Endodermal cell (in vitro differentiated cells): ENCODE data around the gene RBFOX1. TPM values are rescaled to one million over a fixed set of nuclear protein-coding genes. Genes with fewer than 3 reads are reported as not detected.

Experiments used
- DNase-seq: peaks from one replicate; pipeline ENCODE4 v3.0.0-alpha.2; 2017
- H3K27ac ChIP-seq: 2 replicates; pipeline ENCODE4 v1.5.1; 2013; ENCODE audit warnings: mild to moderate bottlenecking, low read depth, low read length, moderate library complexity
- H3K27me3 ChIP-seq: 2 replicates; pipeline ENCODE4 v1.6.1; 2013; ENCODE audit warnings: mild to moderate bottlenecking, low read length, moderate library complexity; ENCODE audit not compliant: insufficient read depth, control insufficient read depth, poor library complexity, severe bottlenecking
- H3K36me3 ChIP-seq: 2 replicates; pipeline ENCODE4 v1.7.0; 2013; ENCODE audit warnings: mild to moderate bottlenecking, low read length, moderate library complexity; ENCODE audit not compliant: control insufficient read depth, insufficient read depth
- H3K4me1 ChIP-seq: one replicate; pipeline ENCODE4 v1.7.0; 2013; ENCODE audit warnings: low read length; ENCODE audit not compliant: control insufficient read depth, insufficient read depth
- H3K4me3 ChIP-seq: 2 replicates; pipeline ENCODE4 v1.5.1; 2013; ENCODE audit warnings: mild to moderate bottlenecking, low read length, moderate library complexity
- H3K9ac ChIP-seq: 2 replicates; pipeline ENCODE4 v1.6.1; 2013; ENCODE audit warnings: mild to moderate bottlenecking, low read length, moderate library complexity; ENCODE audit not compliant: poor library complexity, severe bottlenecking; ENCODE audit errors: extremely low read depth
- H3K9me3 ChIP-seq: 2 replicates; pipeline ENCODE4 v1.6.1; 2013; ENCODE audit warnings: mild to moderate bottlenecking, low read length, moderate library complexity; ENCODE audit not compliant: control insufficient read depth
- H3K27ac Mint-ChIP-seq: 2 replicates; pipeline ENCODE4 v1.8.0; 2020; ENCODE audit warnings: mixed read lengths
- H3K27me3 Mint-ChIP-seq: 2 replicates; pipeline ENCODE4 v1.8.0; 2021; ENCODE audit warnings: mild to moderate bottlenecking, mixed read lengths; ENCODE audit not compliant: insufficient read depth
- H3K36me3 Mint-ChIP-seq: 2 replicates; pipeline ENCODE4 v1.8.0; 2020; ENCODE audit warnings: low read depth, mixed read lengths
- H3K4me1 Mint-ChIP-seq: 2 replicates; pipeline ENCODE4 v1.8.0; 2020; ENCODE audit warnings: mixed read lengths
- H3K4me3 Mint-ChIP-seq: 2 replicates; pipeline ENCODE4 v1.8.0; 2020; ENCODE audit warnings: mild to moderate bottlenecking, moderate library complexity, mixed read lengths
- H3K9me3 Mint-ChIP-seq: 2 replicates; pipeline ENCODE4 v1.8.0; 2020; ENCODE audit warnings: mild to moderate bottlenecking, mixed read lengths
- CTCF ChIP-seq: fragments of 200-600 bp; sonication (generic); conservative IDR thresholded peaks from 2 replicates; pipeline ENCODE4 v1.5.0; 2021; ENCODE audit warnings: antibody characterized with exemption, mild to moderate bottlenecking
- WGBS, 2 experiments: methylation state at CpG; one replicate each; pipeline versions ENCODE4 v1.1.5 to v1.1.7; 2013; ENCODE audit warnings: missing lambda C conversion rate in 2 of 2, mixed read lengths in 1 of 2; ENCODE audit not compliant: insufficient coverage in 1 of 2, insufficient read length in 1 of 2; 5-methylcytosine and 5-hydroxymethylcytosine counted together
- total RNA-seq, 2 donors: library from RNA; stranded (reverse); fragmentation: NEBNext Ultra II Directional in 1 of 2; extraction: Animal tissue kit (Norgen Biotek cat#: 25700) in 1 of 2; gene quantifications; 2 replicates in 1 of 2; 3 replicates in 1 of 2; pipeline ENCODE4 v1.2.1, GENCODE V29; 2021

The RBFOX1 gene
- total RNA-seq, 2 donors from 2014 or later, result 2.6 to 2.7 TPM

GRCh38 chr16:7303052-7303610, 29.5 kb upstream of the RBFOX1 start:
- H3K36me3 ChIP-seq, result no peaks in the 10 kb centered on the region
- Mint-ChIP-seq H3K36me3 (no peaks in the 10 kb centered on the region), H3K4me3 (peak overlapping the region; percentile 56), H3K9me3 (no peaks in the 10 kb centered on the region), H3K27ac (no peak overlapping the region), H3K27me3 (peaks cover 81% of the 10 kb centered on the region), H3K4me1 (peaks cover 6% of the 10 kb centered on the region)
- peaks cover 82% of the 10 kb centered on the region for H3K27me3 ChIP-seq
- no peaks in the 10 kb centered on the region for H3K9me3 ChIP-seq
- H3K4me3 ChIP-seq, result peak overlapping the region; percentile 77
- no peak overlapping the region for H3K27ac ChIP-seq
- no peak overlapping the region for H3K9ac ChIP-seq
- WGBS, 2 experiments, result 0 to 3% methylated on average over 2 to 27 of the region's 34 CpGs
- H3K4me1 ChIP-seq, result peaks cover 4% of the 10 kb centered on the region
- peak; percentile 78 for DNase-seq
- peak; percentile 55 for TF ChIP-seq CTCF

- Histone ChIP-seq H3K27me3 (peaks cover 82% of the 10 kb centered on the region), H3K36me3 (no peaks in the 10 kb centered on the region), H3K9ac (no peak overlapping the region), H3K4me3 (peak overlapping the region; percentile 77), H3K9me3 (no peaks in the 10 kb centered on the region), H3K4me1 (peaks cover 4% of the 10 kb centered on the region), H3K27ac (no peak overlapping the region)
- Mint-ChIP-seq H3K9me3 (no peaks in the 10 kb centered on the region), H3K4me1 (peaks cover 10% of the 10 kb centered on the region), H3K27me3 (peaks cover 85% of the 10 kb centered on the region), H3K27ac (no peak overlapping the region), H3K36me3 (no peaks in the 10 kb centered on the region), H3K4me3 (peak overlapping the region; percentile 56)
- no peak for TF ChIP-seq CTCF
- 0% methylated on average over 20 of the region's 20 CpGs; no CpG with 5 or more reads in 1 of the 2 experiments for WGBS, 2 experiments
- peak; percentile 63 for DNase-seq
These were observed 28.9 kb upstream of the RBFOX1 start for GRCh38 chr16:7303660-7304200.

GRCh38 chr16:7304279-7304678, 28.4 kb upstream of the RBFOX1 start:
- H3K4me3 Mint-ChIP-seq, result peak overlapping the region; percentile 56
- no peaks in the 10 kb centered on the region for H3K9me3 Mint-ChIP-seq
- no peak overlapping the region for H3K27ac Mint-ChIP-seq
- DNase-seq, result peak; percentile 62
- H3K4me1 Mint-ChIP-seq, result peaks cover 11% of the 10 kb centered on the region
- peak overlapping the region; percentile 77 for H3K4me3 ChIP-seq
- 1 to 2% methylated on average over 19 to 27 of the region's 27 CpGs for WGBS, 2 experiments
- no peak overlapping the region for H3K27ac ChIP-seq
- H3K27me3 ChIP-seq, result peaks cover 81% of the 10 kb centered on the region
- no peaks in the 10 kb centered on the region for H3K36me3 Mint-ChIP-seq
- no peak overlapping the region for H3K9ac ChIP-seq
- H3K27me3 Mint-ChIP-seq, result peaks cover 84% of the 10 kb centered on the region
- no peaks in the 10 kb centered on the region for H3K9me3 ChIP-seq
- no peaks in the 10 kb centered on the region for H3K36me3 ChIP-seq
- H3K4me1 ChIP-seq, result peaks cover 4% of the 10 kb centered on the region
- TF ChIP-seq CTCF, result no peak
